Suppressor macrophage (primary cell): ENCODE results near the gene HCRTR1.
A peak's percentile ranks its signal among the peaks of the same experiment; 100 is the strongest.
"Not testable (repeated sequence)": the region's sequence is repeated elsewhere in the genome, so short reads cannot be mapped to it uniquely, and the experiment has no call there.

Experiments used
- DNase-seq, 4 experiments: peaks; one replicate each; pipeline ENCODE4 v3.0.0-alpha.2; 2020 to 2022

The HCRTR1 gene

GRCh38 chr1:31581821-31582810, 35.4 kb upstream of the HCRTR1 start:
- DNase-seq, result no peak

DNA sequence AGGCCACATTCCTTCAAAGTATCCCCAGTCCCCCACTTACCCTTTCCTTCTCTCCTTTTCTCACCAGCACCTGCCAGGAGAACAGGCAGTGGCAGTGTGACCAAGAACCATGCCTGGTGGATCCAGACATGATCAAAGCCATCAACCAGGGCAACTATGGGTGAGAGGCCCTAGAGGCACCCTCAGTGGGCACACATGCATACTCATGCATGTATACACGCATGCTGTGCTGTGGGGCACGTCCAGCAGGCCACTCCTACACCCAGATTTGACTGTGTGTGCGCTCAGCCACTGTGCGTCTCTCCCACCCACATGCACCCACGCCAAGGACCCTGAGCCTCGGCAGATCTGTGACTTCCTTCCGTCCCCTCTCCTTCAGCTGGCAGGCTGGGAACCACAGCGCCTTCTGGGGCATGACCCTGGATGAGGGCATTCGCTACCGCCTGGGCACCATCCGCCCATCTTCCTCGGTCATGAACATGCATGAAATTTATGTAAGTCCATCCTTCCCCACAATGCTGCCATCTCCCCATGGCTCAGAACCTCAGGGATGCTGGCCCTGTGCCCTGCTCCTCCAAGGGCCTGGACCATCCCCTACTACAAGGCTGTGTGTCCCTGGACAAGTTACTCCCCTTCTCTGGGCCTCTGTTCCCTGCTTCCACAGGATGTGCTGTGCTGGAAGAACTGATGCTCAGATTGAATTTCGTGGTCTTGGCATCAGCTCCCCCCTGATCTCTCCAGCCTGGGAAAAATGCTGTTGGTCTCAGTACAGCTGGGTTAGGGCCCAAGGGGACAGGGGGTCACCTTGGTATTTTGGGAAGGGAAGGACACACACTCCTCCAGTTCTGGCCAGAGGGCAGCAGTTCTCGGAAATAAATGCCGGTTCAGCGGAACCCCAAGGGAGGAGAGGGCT, 34.2 kb upstream of the HCRTR1 start:
- no peak for DNase-seq

- peak in 2 of 4 experiments; percentile 27 to 36 for DNase-seq
Observed at GRCh38 chr1:31583995-31584868, 33.3 kb upstream of the HCRTR1 start.

GRCh38 chr1:31584869-31585735, 32.4 kb upstream of the HCRTR1 start:
- no peak for DNase-seq

DNA sequence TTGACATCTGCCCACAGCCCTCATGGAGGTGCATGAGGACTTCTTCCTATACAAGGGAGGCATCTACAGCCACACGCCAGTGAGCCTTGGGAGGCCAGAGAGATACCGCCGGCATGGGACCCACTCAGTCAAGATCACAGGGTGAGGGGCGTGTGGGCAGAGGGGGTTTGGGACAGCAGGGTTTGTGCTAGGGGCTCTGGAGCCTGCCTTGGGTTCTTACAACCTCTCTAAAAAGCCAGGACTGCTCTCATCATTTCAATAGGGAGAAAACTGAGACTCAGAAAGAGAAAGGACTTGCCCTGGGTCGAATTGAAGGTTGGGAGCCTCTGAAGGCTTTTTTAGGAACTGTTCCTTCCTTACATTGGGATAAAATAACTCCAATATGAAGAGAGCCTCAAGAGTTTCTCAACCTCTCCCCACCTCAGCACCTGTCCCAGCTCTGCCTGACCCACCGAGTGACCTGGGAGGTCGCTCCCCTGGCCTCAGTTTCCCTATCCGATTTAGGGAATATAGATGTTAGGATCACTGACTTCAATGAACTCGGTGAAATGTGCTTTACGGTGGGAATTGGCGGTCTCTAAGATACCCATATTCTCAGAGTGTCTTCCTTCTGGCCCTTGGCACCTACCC, 31.6 kb upstream of the HCRTR1 start:
- DNase-seq, result no peak

GRCh38 chr1:31586376-31587327, 30.8 kb upstream of the HCRTR1 start:
- DNase-seq, result peak; percentile 35 to 69 (median 54)

DNA sequence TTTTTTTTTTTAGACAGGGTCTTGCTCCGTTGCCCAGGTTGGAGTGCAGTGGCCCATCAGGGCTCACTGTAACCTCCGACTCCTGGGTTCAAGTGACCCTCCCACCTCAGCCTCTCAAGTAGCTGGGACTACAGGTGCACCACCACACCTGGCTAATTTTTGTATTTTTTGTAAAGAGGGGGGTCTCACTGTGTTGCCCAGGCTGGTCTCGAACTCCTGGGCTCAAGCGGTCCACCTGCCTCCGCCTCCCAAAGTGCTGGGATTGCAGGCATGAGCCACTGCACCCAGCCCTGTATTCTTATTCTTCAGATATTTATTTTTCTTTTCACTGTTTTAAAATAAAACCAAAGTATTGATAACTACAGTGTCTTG, 30.2 kb upstream of the HCRTR1 start:
- DNase-seq, result not testable (repeated sequence)

GRCh38 chr1:31587720-31588423, 29.6 kb upstream of the HCRTR1 start:
- peak; percentile 43 to 73 (median 58) for DNase-seq

DNA sequence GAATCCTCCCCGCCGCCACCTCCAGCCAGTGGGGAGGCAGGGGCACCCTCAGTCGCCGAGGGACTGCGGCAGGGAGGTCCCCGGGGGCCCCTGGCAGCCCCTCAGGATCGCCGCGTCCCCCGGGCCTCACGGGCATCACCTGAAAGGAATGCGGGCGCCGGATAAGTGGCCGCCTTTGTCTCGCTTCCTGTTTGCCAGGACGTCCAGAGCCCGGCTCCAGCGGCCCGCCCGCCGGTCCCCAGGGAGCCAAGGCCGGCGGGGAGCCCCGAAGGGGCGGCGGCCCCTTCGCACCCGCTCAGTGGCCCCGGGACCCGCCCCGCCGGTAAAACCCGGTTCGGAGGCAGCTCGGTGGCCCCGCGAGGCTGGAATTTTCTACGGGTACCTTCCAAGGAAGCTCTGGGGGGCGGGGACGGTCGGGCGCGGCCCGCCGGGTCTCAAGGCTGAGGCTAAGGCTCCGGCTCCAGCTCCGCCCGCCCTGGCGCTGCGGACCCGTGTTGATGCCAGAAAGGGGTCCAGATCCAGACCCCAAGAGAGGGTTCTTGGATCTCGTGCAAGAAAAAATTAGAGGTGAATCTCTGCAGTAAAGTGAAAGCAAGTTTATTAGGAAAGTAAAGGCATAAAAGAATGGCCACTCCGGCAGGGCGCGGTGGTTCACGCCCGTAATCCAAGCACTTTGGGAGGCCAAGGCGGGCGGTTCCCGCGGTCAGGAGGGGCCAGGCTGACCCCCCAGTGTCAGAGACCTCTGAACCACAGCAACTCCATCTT, 28.6 kb upstream of the HCRTR1 start:
- no peak for DNase-seq

DNA sequence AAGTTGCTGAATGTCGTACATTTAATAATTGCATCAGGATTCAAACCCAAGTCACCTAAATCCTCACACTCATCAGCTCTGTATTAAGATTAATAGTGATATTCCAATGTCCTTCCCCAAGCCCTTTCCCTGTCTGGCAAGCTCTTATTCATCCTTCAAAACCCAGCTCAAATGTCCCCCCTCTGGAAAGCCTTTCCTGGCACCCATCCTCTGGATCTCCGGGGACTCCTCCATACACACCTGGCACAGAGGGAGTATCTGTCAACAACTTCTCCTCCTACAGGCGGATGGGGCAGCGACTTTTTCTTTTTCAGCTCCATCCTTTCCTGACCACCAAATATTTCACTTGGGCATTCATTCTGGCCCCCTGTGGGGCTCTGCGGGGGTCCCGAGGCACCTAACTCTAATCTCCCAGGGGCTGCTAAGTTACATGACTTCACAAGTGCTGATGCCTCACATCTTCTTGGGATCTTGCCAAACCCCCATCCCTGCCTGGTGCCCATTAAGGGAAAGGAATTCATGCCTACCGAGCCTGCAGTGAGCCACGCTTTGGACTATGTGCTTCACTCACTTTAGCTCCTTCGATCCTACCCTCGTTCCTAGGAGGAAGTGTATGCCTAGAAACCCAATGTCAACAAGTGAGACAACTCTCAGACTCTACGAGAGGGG, 25.9 kb upstream of the HCRTR1 start:
- DNase-seq, result no peak

- DNase-seq, result no peak
Observed at GRCh38 chr1:31592132-31592531, 25.4 kb upstream of the HCRTR1 start.

- no peak for DNase-seq
Observed at GRCh38 chr1:31593136-31593665, 24.3 kb upstream of the HCRTR1 start.

GRCh38 chr1:31593770-31594632, 23.5 kb upstream of the HCRTR1 start:
- peak; percentile 59 to 90 (median 66) for DNase-seq

DNA sequence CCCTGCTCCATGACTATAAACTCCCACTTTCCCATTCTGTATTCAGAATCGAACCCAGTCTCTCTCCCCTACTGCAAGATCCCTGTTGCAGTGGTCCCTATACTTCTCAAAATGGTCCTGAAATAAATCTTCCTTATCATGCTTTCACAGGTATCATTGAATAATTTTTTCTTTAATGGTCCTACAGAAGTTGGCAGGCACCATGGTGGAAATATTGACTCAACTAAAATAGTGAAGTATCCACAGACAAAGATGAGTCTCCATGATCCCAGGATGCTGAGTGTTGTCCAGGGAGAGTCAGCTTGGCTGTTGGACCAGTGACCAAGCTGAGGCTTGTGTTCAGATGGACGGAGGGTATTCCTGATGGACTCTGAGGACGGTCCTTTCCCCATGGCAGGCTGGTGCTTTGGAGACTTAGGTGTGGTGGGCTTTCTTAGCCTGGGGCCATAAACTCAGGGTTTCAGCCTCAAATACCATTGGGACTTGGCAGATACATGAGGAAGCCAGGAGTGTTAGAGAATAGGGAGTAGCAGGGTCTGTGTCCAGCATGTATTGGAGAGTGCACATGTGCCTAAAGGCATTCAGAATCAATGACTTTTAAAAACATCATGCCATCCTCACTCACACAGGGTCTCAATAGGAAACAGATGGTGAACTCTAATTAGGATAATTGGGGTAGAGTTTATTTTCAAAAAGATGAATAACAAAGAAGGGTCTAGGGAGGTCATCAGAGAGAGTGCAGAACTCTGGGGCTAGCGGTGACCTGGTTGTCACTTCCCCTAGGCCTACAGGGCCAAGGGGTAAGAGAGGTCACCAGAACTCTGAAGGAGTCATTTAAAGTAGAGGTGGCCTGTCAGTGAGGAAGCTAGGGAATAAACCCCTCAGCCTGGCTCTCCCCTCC, 21.4 kb upstream of the HCRTR1 start:
- peak; percentile 17 to 43 (median 22) for DNase-seq

- no peak for DNase-seq
Observed at GRCh38 chr1:31596737-31597097, 20.8 kb upstream of the HCRTR1 start.
